UCSD-AML1 (cell line): ENCODE results near the gene RMI1.
"Not testable (repeated sequence)": the region's sequence is repeated elsewhere in the genome, so short reads cannot be mapped to it uniquely, and the experiment has no call there.

Experiments
- DNase-seq: peaks from one replicate; lab custom pipeline; 2025; ENCODE audit not compliant: unreplicated experiment; lab: John Stamatoyannopoulos, UW

RMI1 gene

GRCh38 chr9:83980395-83981125 is at the start of gene RMI1:
Gene RMI1, plus strand, starts transcription at chr9:83980805. Its CDS starts 20,182 bp downstream, at chr9:84000987.
- peak; percentile 99 for DNase-seq

- DNase-seq, result no peak
Measured at GRCh38 chr9:83930881-83931280, 49.7 kb upstream of the RMI1 start.

GRCh38 chr9:83932011-83932410 is 48.6 kb upstream of the RMI1 start:
- DNase-seq, result no peak

GRCh38 chr9:83932851-83933250 is 47.8 kb upstream of the RMI1 start:
- DNase-seq, result no peak

- DNase-seq, result no peak
Measured at GRCh38 chr9:83933790-83934189, 46.8 kb upstream of the RMI1 start.

GRCh38 chr9:83934569-83935275 is 45.9 kb upstream of the RMI1 start:
- DNase-seq, result no peak

- DNase-seq, result no peak
Measured at GRCh38 chr9:83935276-83935935, 45.2 kb upstream of the RMI1 start.

- no peak for DNase-seq
Measured at GRCh38 chr9:83936523-83936922, 44.1 kb upstream of the RMI1 start.

- no peak for DNase-seq
Measured at GRCh38 chr9:83937861-83938455, 42.6 kb upstream of the RMI1 start.

- DNase-seq, result no peak
Measured at GRCh38 chr9:83940590-83941303, 39.9 kb upstream of the RMI1 start.

GRCh38 chr9:83948096-83948495 is 32.5 kb upstream of the RMI1 start:
- not testable (repeated sequence) for DNase-seq

- DNase-seq, result no peak
Measured at GRCh38 chr9:83956086-83956435, 24.5 kb upstream of the RMI1 start.

- DNase-seq, result no peak
Measured at GRCh38 chr9:83956436-83957247, 24.0 kb upstream of the RMI1 start.

GRCh38 chr9:83957248-83957513 is 23.4 kb upstream of the RMI1 start:
- DNase-seq, result no peak

- no peak for DNase-seq
Measured at GRCh38 chr9:83959061-83959460, 21.5 kb upstream of the RMI1 start.

- no peak for DNase-seq
Measured at GRCh38 chr9:83960991-83961390, 19.6 kb upstream of the RMI1 start.

- DNase-seq, result no peak
Measured at GRCh38 chr9:83962165-83962564, 18.4 kb upstream of the RMI1 start.

- DNase-seq, result no peak
Measured at GRCh38 chr9:83964973-83965349, 15.6 kb upstream of the RMI1 start.

GRCh38 chr9:83965350-83966208 is 15.0 kb upstream of the RMI1 start:
- no peak for DNase-seq

- DNase-seq, result no peak
Measured at GRCh38 chr9:83966209-83966582, 14.4 kb upstream of the RMI1 start.
